Astrocyte (in vitro differentiated cells and primary cell): Measurements from ENCODE around the gene CLDN19. TPM values are rescaled to one million over a fixed set of nuclear protein-coding genes. Genes with fewer than 3 reads are reported as not detected.

Experiments used
- DNase-seq: peaks from one replicate; pipeline ENCODE4 v3.0.0-alpha.2; 2010; ENCODE audit warnings: low read depth
- FAIRE-seq: peaks from 2 replicates; lab custom pipeline; 2011; peaks lifted over from hg19 to GRCh38; lab: Jason Lieb, UNC
- H2AFZ ChIP-seq: 2 replicates; pipeline ENCODE4 v1.6.0; 2012; ENCODE audit warnings: low read depth, low read length, inconsistent platforms
- H3K27ac ChIP-seq: 2 replicates; pipeline ENCODE4 v1.5.1; 2011; ENCODE audit warnings: low read depth, low read length, inconsistent platforms
- H3K27me3 ChIP-seq: 2 replicates; pipeline ENCODE4 v1.6.0; 2011; ENCODE audit warnings: low read length, inconsistent platforms; ENCODE audit not compliant: insufficient read depth
- H3K36me3 ChIP-seq: 2 replicates; pipeline ENCODE4 v1.5.1; 2011; ENCODE audit warnings: low read length, inconsistent platforms; ENCODE audit not compliant: insufficient read depth
- H3K4me1 ChIP-seq: 2 replicates; pipeline ENCODE4 v1.5.1; 2011; ENCODE audit warnings: low read length, inconsistent platforms; ENCODE audit not compliant: insufficient read depth
- H3K4me2 ChIP-seq: 2 replicates; pipeline ENCODE4 v1.6.0; 2012; ENCODE audit warnings: low read length, inconsistent platforms
- H3K4me3 ChIP-seq: 2 replicates; pipeline ENCODE4 v1.5.1; 2011; ENCODE audit warnings: low read depth, mild to moderate bottlenecking, low read length, inconsistent platforms; ENCODE audit not compliant: insufficient read depth
- H3K79me2 ChIP-seq: 2 replicates; pipeline ENCODE4 v1.6.0; 2012; ENCODE audit warnings: mild to moderate bottlenecking, low read length, inconsistent platforms; ENCODE audit not compliant: insufficient read depth
- H3K9ac ChIP-seq: 2 replicates; pipeline ENCODE4 v1.6.0; 2012; ENCODE audit warnings: mild to moderate bottlenecking, low read length, inconsistent platforms
- H3K9me3 ChIP-seq: 2 replicates; pipeline ENCODE4 v1.5.1; 2012; ENCODE audit warnings: low read depth, mild to moderate bottlenecking, low read length, inconsistent platforms; ENCODE audit not compliant: insufficient read depth
- H4K20me1 ChIP-seq: 2 replicates; pipeline ENCODE4 v1.6.0; 2012; ENCODE audit warnings: low read length, inconsistent platforms; ENCODE audit not compliant: insufficient read depth
- H3K27ac Mint-ChIP-seq: one replicate; pipeline ENCODE4 v1.8.0; 2021; ENCODE audit warnings: mild to moderate bottlenecking, mixed read lengths; ENCODE audit not compliant: unreplicated experiment
- H3K27me3 Mint-ChIP-seq: one replicate; pipeline ENCODE4 v1.8.0; 2021; ENCODE audit warnings: low read depth, mixed read lengths; ENCODE audit not compliant: unreplicated experiment
- H3K36me3 Mint-ChIP-seq: one replicate; pipeline ENCODE4 v1.8.0; 2021; ENCODE audit warnings: low read depth, mixed read lengths; ENCODE audit not compliant: unreplicated experiment
- H3K4me1 Mint-ChIP-seq: one replicate; pipeline ENCODE4 v1.8.0; 2021; ENCODE audit warnings: low read depth, mixed read lengths; ENCODE audit not compliant: unreplicated experiment
- H3K4me3 Mint-ChIP-seq: one replicate; pipeline ENCODE4 v1.8.0; 2021; ENCODE audit warnings: mild to moderate bottlenecking, moderate library complexity, mixed read lengths; ENCODE audit not compliant: unreplicated experiment
- H3K9me3 Mint-ChIP-seq: one replicate; pipeline ENCODE4 v1.8.0; 2021; ENCODE audit warnings: mild to moderate bottlenecking, mixed read lengths; ENCODE audit not compliant: unreplicated experiment
- CTCF ChIP-seq: IDR thresholded peaks from 2 replicates; pipeline ENCODE4 v1.5.1; 2011; ENCODE audit warnings: low read depth, mild to moderate bottlenecking, inconsistent platforms, low read length, moderate library complexity; ENCODE audit not compliant: insufficient read depth
- EZH2 ChIP-seq: IDR thresholded peaks from 2 replicates; pipeline ENCODE4 v1.6.1; 2012; ENCODE audit warnings: mild to moderate bottlenecking, low read length, inconsistent platforms; ENCODE audit not compliant: insufficient read depth
- total RNA-seq: library from RNA; stranded (reverse); gene quantifications from 2 replicates; pipeline ENCODE4 v1.2.1, GENCODE V29; 2021

The CLDN19 gene
- total RNA-seq, 1 donor from 2014 or later, result 0.11 TPM

DNA sequence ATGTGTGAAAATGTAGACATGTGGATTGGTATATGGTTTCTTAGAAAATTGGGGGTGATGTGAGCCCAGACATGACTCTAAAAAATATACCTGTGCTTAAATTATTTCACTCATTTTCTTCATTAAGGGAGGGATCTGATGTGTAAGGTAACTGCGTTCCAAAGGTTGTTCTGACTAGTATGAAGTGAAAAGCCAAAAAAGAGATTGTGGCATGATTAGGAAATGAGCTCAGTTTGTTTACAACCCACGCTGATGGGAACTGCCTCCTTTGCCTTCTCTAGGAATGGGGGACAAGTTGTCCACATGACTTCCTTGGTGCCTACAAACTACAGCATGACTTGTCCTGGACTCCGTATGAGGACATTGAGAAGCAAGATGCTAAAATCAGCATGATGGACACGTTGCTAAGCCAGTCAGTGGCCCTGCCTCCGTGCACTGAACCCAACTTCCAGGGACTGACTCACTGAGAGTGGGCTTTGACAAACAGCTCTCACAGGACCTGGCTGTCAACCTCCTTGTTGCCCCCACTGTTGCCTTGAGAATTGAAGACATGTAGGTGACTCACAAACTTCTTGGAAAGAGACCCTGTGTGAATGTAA, 35.0 kb upstream of the CLDN19 start:
- Histone ChIP-seq H3K9ac (no peak overlapping the region), H3K9me3 (no peaks in the 10 kb centered on the region), H3K4me1 (no peaks in the 10 kb centered on the region), H3K4me2 (no peak overlapping the region), H2AFZ (no peak overlapping the region), H3K27me3 (no peaks in the 10 kb centered on the region), H3K27ac (no peak overlapping the region), H3K36me3 (peaks cover 22% of the 10 kb centered on the region), H3K79me2 (peaks cover 35% of the 10 kb centered on the region), H4K20me1 (peaks cover 61% of the 10 kb centered on the region), H3K4me3 (no peak overlapping the region)
- Mint-ChIP-seq H3K36me3 (peaks cover 38% of the 10 kb centered on the region), H3K4me1 (peaks cover 5% of the 10 kb centered on the region), H3K27ac (no peak overlapping the region), H3K9me3 (no peaks in the 10 kb centered on the region), H3K27me3 (no peaks in the 10 kb centered on the region), H3K4me3 (no peak overlapping the region)
- DNase-seq (no peak), FAIRE-seq (no peak)
- TF ChIP-seq CTCF, result no peak

DNA sequence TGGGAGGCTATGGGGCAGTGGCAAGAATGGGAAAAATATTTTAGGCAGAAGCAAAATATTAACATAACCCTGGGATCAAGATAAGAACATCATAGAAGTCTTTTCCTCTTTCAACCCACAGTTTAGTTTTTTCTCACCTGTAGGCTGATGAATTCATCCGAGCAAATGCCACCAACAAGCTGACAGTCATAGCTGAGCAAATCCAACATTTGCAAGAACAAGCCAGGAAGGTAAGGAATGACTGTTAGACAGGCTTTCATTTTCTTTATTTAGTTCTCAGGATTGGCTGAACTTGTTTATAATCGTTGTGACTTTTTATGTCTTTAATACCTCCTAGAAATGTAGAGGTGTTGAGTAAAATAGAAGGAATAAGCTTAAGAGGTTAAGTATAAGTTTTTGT, 33.4 kb upstream of the CLDN19 start:
- Histone ChIP-seq H3K9me3 (no peaks in the 10 kb centered on the region), H3K36me3 (peaks cover 19% of the 10 kb centered on the region), H3K4me3 (no peak overlapping the region), H3K9ac (no peak overlapping the region), H2AFZ (no peak overlapping the region), H3K27ac (no peak overlapping the region), H3K4me2 (no peak overlapping the region), H3K27me3 (no peaks in the 10 kb centered on the region), H3K4me1 (no peaks in the 10 kb centered on the region), H4K20me1 (peaks cover 58% of the 10 kb centered on the region), H3K79me2 (peaks cover 49% of the 10 kb centered on the region)
- Mint-ChIP-seq H3K4me1 (peaks cover 5% of the 10 kb centered on the region), H3K9me3 (no peaks in the 10 kb centered on the region), H3K36me3 (peaks cover 33% of the 10 kb centered on the region), H3K4me3 (no peak overlapping the region), H3K27me3 (no peaks in the 10 kb centered on the region), H3K27ac (no peak overlapping the region)
- DNase-seq, result no peak
- TF ChIP-seq EZH2 (no peak), CTCF (no peak)
- FAIRE-seq, result no peak

DNA sequence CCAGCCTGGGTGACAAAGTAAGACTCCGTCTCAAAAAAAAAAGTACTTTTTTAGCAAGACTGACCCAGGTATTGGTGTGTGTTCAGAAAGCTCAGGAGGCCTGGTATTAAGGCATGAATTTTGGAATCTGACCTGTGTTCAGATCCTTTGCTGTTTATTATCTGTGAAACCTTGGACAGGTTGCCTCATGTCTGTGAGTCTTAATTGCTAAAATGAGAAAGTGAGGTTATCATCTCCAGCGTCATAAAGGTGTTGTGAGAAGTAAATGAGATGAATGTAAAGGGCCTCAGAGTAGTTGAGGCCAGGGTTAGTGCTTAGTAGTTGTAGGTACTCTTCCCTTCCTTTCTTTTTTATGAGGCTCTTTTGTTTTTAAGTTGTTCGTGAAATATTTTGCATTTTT, 29.8 kb upstream of the CLDN19 start:
- no peak overlapping the region for H3K27ac Mint-ChIP-seq
- H3K79me2 ChIP-seq, result peaks cover 82% of the 10 kb centered on the region
- no peak for FAIRE-seq

More for the DNA sequence above, 29.8 kb upstream of the CLDN19 start:
- Mint-ChIP-seq H3K4me3 (no peak overlapping the region), H3K36me3 (peaks cover 11% of the 10 kb centered on the region), H3K9me3 (no peaks in the 10 kb centered on the region), H3K4me1 (peaks cover 11% of the 10 kb centered on the region), H3K27me3 (no peaks in the 10 kb centered on the region)
- Histone ChIP-seq H3K9ac (no peak overlapping the region), H3K9me3 (no peaks in the 10 kb centered on the region), H3K27me3 (no peaks in the 10 kb centered on the region), H3K36me3 (peaks cover 8% of the 10 kb centered on the region), H3K4me2 (no peak overlapping the region), H3K4me1 (peaks cover 10% of the 10 kb centered on the region), H3K4me3 (no peak overlapping the region), H4K20me1 (peaks cover 40% of the 10 kb centered on the region), H2AFZ (no peak overlapping the region), H3K27ac (no peak overlapping the region)
- DNase-seq, result no peak
- TF ChIP-seq CTCF (no peak), EZH2 (no peak)
